Measurements from ENCODE around the gene IRF8.

Gene IRF8

GRCh38 chr16:85891776-85892166 is 7.2 kb upstream of the IRF8 start:
- no peak for TF ChIP-seq CTCF (IDR thresholded peaks at IDR 0.05; ENCODE audit: borderline replicate concordance, control extremely low read depth, extremely low read depth, insufficient read depth, missing control alignments)
- DNase-seq (ENCODE audit: low spot score), result no peak
- in situ Hi-C loops (cut with MboI; ENCODE audit: low sequenced_read_pairs, unreplicated experiment), result loop anchor here (5.0 kb wide), 1 partner anchor 69 kb away; no protein-coding TSS in a partner anchor

- TF ChIP-seq CTCF (IDR thresholded peaks at IDR 0.05; ENCODE audit: borderline replicate concordance, control extremely low read depth, extremely low read depth, insufficient read depth, missing control alignments), result no peak
- DNase-seq (ENCODE audit: low spot score), result no peak
- in situ Hi-C loops (cut with MboI; ENCODE audit: low sequenced_read_pairs, unreplicated experiment), result loop anchor here (5.0 kb wide), 1 partner anchor 70 kb away; no protein-coding TSS in a partner anchor
These were observed 6.2 kb upstream of the IRF8 start for GRCh38 chr16:85892760-85893159.

DNA sequence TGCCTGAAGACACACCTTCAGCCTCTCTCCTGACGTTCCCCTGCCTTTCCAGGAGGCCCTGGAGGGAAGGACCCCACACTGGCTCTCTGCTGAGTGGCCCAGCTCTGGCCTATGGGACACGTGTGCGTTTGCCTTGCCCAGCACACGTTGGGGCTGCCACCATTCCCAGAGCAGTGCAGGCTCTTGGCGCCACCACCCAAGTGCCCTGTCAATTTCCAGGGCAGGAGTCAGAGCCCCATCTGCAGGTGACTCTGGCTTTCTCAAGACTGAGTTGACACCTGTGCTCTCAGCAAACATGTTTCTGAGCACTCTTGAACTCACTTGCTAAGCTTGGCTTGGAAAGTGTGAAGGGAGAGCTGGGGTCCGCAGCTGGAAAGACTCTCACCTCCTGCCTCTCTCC is 4.7 kb upstream of the IRF8 start:
- in situ Hi-C loops (cut with MboI; ENCODE audit: low sequenced_read_pairs, unreplicated experiment), result loop anchor here (5.0 kb wide), 1 partner anchor 72 kb away; no protein-coding TSS in a partner anchor
- no peak for DNase-seq (ENCODE audit: low spot score)
- peak; percentile 39 for TF ChIP-seq CTCF (IDR thresholded peaks at IDR 0.05; ENCODE audit: borderline replicate concordance, control extremely low read depth, extremely low read depth, insufficient read depth, missing control alignments)

DNA sequence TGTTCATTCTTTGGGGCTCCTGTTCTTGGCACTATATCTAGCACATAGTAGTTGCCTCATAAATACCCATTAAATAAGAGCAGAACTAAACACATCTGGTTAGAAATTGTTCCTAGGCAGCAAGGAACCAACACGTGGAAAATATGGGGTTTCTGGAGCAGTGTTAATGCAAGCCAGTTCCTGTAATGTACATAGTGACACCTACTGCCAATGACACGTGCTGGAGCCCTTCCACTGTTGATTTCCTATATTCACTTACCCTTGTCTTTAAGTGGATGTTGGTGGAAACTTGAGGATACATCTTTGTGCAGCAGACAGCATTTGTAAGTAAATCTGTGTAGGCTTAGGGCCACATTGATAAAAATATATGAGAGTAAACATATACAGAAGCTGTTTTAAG is 1.6 kb upstream of the IRF8 start:
- in situ Hi-C loops (cut with MboI; ENCODE audit: low sequenced_read_pairs, unreplicated experiment), result no loop called here
- DNase-seq (ENCODE audit: low spot score), result peak; percentile 37
- TF ChIP-seq CTCF (IDR thresholded peaks at IDR 0.05; ENCODE audit: borderline replicate concordance, control extremely low read depth, extremely low read depth, insufficient read depth, missing control alignments), result peak; percentile 16

DNA sequence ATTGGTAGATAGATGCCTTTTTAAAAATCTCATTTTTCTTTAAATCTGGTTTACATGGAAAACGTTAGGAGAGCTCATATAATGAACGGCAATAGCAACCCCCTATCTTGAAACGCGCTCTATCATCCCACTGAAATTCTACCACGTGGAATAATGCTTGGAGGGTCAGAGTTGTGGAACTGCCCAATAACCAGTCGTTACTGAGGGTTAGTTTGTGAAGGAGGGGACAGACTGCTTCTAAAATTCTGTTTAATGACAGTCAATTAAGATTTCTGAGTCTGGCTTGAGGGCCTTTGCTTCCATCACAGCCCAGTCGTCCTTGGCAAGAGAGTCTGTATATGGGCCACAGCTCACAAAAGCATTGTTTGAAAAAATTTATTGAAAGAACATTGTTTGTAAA is 482 bp downstream of the IRF8 start:
- no peak for TF ChIP-seq CTCF (IDR thresholded peaks at IDR 0.05; ENCODE audit: borderline replicate concordance, control extremely low read depth, extremely low read depth, insufficient read depth, missing control alignments)
- in situ Hi-C loops (cut with MboI; ENCODE audit: low sequenced_read_pairs, unreplicated experiment), result no loop called here
- DNase-seq (ENCODE audit: low spot score), result peak; percentile 16

DNA sequence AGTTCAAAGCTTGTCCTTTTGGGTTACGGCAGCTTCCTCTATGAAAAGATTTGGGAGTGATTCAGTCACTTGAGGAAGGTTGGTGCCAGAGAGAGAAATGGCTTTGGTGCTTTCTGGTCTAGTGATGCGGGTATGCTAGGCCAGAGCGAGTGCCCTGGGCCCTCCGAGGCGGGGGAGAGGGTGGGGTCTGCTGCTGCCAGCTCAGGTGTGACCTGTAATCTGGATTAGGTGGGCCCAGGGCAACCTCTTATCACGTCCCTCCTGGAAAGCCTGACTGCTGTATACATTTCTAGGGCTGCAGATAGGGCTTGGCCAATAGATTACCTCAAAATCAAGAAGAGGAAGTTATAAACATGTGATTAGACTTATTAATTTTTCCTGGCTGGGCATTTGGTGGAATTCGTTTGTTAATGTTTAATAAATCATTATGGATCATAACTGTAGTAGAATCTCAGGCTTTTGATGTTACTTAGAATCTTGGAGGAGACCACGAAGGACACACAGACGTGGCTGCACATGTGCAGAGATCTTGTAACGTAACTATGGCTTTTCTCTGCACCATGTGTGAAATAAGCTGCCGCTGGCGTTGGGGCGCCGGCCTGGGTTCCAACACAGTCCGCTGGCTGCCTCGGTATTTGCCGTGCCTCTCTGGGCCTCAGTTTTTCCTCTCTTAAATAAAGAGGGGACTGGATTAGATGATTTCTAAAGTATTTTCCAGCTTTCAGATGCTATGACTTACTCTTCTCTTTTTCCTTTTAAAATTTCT is 1.2 kb downstream of the IRF8 start:
- in situ Hi-C loops (cut with MboI; ENCODE audit: low sequenced_read_pairs, unreplicated experiment), result no loop called here
- TF ChIP-seq CTCF (IDR thresholded peaks at IDR 0.05; ENCODE audit: borderline replicate concordance, control extremely low read depth, extremely low read depth, insufficient read depth, missing control alignments), result no peak
- peak; percentile 21 for DNase-seq (ENCODE audit: low spot score)
